ENCODE results near the gene JPH3.
A peak's percentile ranks its signal among the peaks of the same experiment; 100 is the strongest.
"Not testable (repeated sequence)": the region's sequence is repeated elsewhere in the genome, so short reads cannot be mapped to it uniquely, and the experiment has no call there.

Gene JPH3

GRCh38 chr16:87658564-87659225, 56.4 kb downstream of the JPH3 start:
- DNase-seq, result no peak

GRCh38 chr16:87661561-87661960, 59.3 kb downstream of the JPH3 start:
- peak; percentile 36 for DNase-seq

GRCh38 chr16:87662254-87663204, 60.2 kb downstream of the JPH3 start:
- DNase-seq, result no peak

GRCh38 chr16:87664792-87665191, 62.5 kb downstream of the JPH3 start:
- no peak for DNase-seq

GRCh38 chr16:87665193-87665592, 62.9 kb downstream of the JPH3 start:
- no peak for DNase-seq

GRCh38 chr16:87666919-87667318, 64.6 kb downstream of the JPH3 start:
- no peak for DNase-seq

GRCh38 chr16:87667443-87667842, 65.1 kb downstream of the JPH3 start:
- DNase-seq, result no peak

- DNase-seq, result no peak
Measured at GRCh38 chr16:87667946-87668345, 65.6 kb downstream of the JPH3 start.

GRCh38 chr16:87669672-87670071, 67.4 kb downstream of the JPH3 start:
- no peak for DNase-seq

GRCh38 chr16:87671221-87671620, 68.9 kb downstream of the JPH3 start:
- no peak for DNase-seq

GRCh38 chr16:87671715-87672270, 69.5 kb downstream of the JPH3 start:
- DNase-seq, result no peak

- DNase-seq, result no peak
Measured at GRCh38 chr16:87674419-87674818, 72.1 kb downstream of the JPH3 start.

- DNase-seq, result no peak
Measured at GRCh38 chr16:87675111-87675719, 72.9 kb downstream of the JPH3 start.

GRCh38 chr16:87677830-87678229, 75.5 kb downstream of the JPH3 start:
- no peak for DNase-seq

- DNase-seq, result no peak
Measured at GRCh38 chr16:87678618-87679017, 76.3 kb downstream of the JPH3 start.

GRCh38 chr16:87679593-87680271, 77.4 kb downstream of the JPH3 start:
- no peak for DNase-seq

GRCh38 chr16:87680272-87680644, 78.0 kb downstream of the JPH3 start:
- DNase-seq, result no peak

- DNase-seq, result not testable (repeated sequence)
Measured at GRCh38 chr16:87681051-87681602, 78.8 kb downstream of the JPH3 start.

GRCh38 chr16:87681981-87682570, 79.8 kb downstream of the JPH3 start:
- no peak for DNase-seq

GRCh38 chr16:87682852-87683399, 80.6 kb downstream of the JPH3 start:
- no peak for DNase-seq

GRCh38 chr16:87684106-87684677, 81.9 kb downstream of the JPH3 start:
- DNase-seq, result no peak

All from GDM1 (cell line).